Neuron (in vitro differentiated cells): ENCODE results near the gene NEU2.

Experiments used
- H2AFZ ChIP-seq: one replicate; pipeline ENCODE4 v1.6.1; 2013; ENCODE audit warnings: low read depth, mild to moderate bottlenecking, inconsistent platforms, low read length, moderate library complexity
- H3K27me3 ChIP-seq: one replicate; pipeline ENCODE4 v1.6.1; 2013; ENCODE audit warnings: low read length; ENCODE audit not compliant: insufficient read depth
- H3K36me3 ChIP-seq: one replicate; pipeline ENCODE4 v1.6.1; 2013; ENCODE audit warnings: low read length; ENCODE audit not compliant: insufficient read depth
- H3K4me1 ChIP-seq: one replicate; pipeline ENCODE4 v1.6.1; 2013; ENCODE audit warnings: low read length; ENCODE audit not compliant: insufficient read depth
- H3K4me3 ChIP-seq: 2 replicates; pipeline ENCODE4 v1.5.1; 2013; ENCODE audit warnings: mild to moderate bottlenecking, low read length, moderate library complexity
- H3K9me3 ChIP-seq: one replicate; pipeline ENCODE4 v1.6.1; 2013; ENCODE audit warnings: low read length

Gene NEU2

GRCh38 chr2:233072838-233073237, 40.4 kb downstream of the NEU2 start:
- H3K9me3 ChIP-seq: peaks cover 2% of the 10 kb centered on the region
- no peaks in the 10 kb centered on the region for H3K27me3 ChIP-seq
- H3K4me3 ChIP-seq: no peak overlapping the region
- H3K4me1 ChIP-seq: no peaks in the 10 kb centered on the region
- no peak overlapping the region for H2AFZ ChIP-seq
- H3K36me3 ChIP-seq: no peaks in the 10 kb centered on the region

- Histone ChIP-seq H2AFZ (no peak overlapping the region), H3K36me3 (no peaks in the 10 kb centered on the region), H3K27me3 (no peaks in the 10 kb centered on the region), H3K9me3 (peaks cover 2% of the 10 kb centered on the region), H3K4me3 (no peak overlapping the region), H3K4me1 (no peaks in the 10 kb centered on the region)
Observed at GRCh38 chr2:233074106-233074505, 41.6 kb downstream of the NEU2 start.

- no peaks in the 10 kb centered on the region for H3K27me3 ChIP-seq
- H2AFZ ChIP-seq: no peak overlapping the region
- H3K9me3 ChIP-seq: peaks cover 2% of the 10 kb centered on the region
- H3K4me3 ChIP-seq: no peak overlapping the region
- no peaks in the 10 kb centered on the region for H3K4me1 ChIP-seq
- H3K36me3 ChIP-seq: no peaks in the 10 kb centered on the region
Observed at GRCh38 chr2:233075141-233075965, 42.9 kb downstream of the NEU2 start.

GRCh38 chr2:233075966-233076339, 43.5 kb downstream of the NEU2 start:
- Histone ChIP-seq H2AFZ (no peak overlapping the region), H3K4me3 (no peak overlapping the region), H3K9me3 (peaks cover 2% of the 10 kb centered on the region), H3K27me3 (no peaks in the 10 kb centered on the region), H3K36me3 (no peaks in the 10 kb centered on the region), H3K4me1 (no peaks in the 10 kb centered on the region)

GRCh38 chr2:233076749-233077148, 44.3 kb downstream of the NEU2 start:
- Histone ChIP-seq H3K4me3 (no peak overlapping the region), H2AFZ (no peak overlapping the region), H3K9me3 (peaks cover 2% of the 10 kb centered on the region), H3K4me1 (no peaks in the 10 kb centered on the region), H3K36me3 (no peaks in the 10 kb centered on the region), H3K27me3 (no peaks in the 10 kb centered on the region)

- Histone ChIP-seq H3K9me3 (no peaks in the 10 kb centered on the region), H3K4me1 (no peaks in the 10 kb centered on the region), H2AFZ (no peak overlapping the region), H3K4me3 (no peak overlapping the region), H3K27me3 (no peaks in the 10 kb centered on the region), H3K36me3 (no peaks in the 10 kb centered on the region)
Observed at GRCh38 chr2:233079473-233079877, 47.0 kb downstream of the NEU2 start.

GRCh38 chr2:233079953-233080835, 47.7 kb downstream of the NEU2 start:
- Histone ChIP-seq H3K9me3 (no peaks in the 10 kb centered on the region), H3K4me3 (no peak overlapping the region), H3K4me1 (no peaks in the 10 kb centered on the region), H3K36me3 (no peaks in the 10 kb centered on the region), H3K27me3 (no peaks in the 10 kb centered on the region), H2AFZ (no peak overlapping the region)

- no peak overlapping the region for H3K4me3 ChIP-seq
- no peak overlapping the region for H2AFZ ChIP-seq
- H3K4me1 ChIP-seq: no peaks in the 10 kb centered on the region
- no peaks in the 10 kb centered on the region for H3K9me3 ChIP-seq
- H3K36me3 ChIP-seq: no peaks in the 10 kb centered on the region
- H3K27me3 ChIP-seq: no peaks in the 10 kb centered on the region
Observed at GRCh38 chr2:233080836-233081229, 48.4 kb downstream of the NEU2 start.

GRCh38 chr2:233081232-233081730, 48.8 kb downstream of the NEU2 start:
- Histone ChIP-seq H3K9me3 (no peaks in the 10 kb centered on the region), H3K36me3 (no peaks in the 10 kb centered on the region), H3K27me3 (no peaks in the 10 kb centered on the region), H3K4me3 (no peak overlapping the region), H2AFZ (no peak overlapping the region), H3K4me1 (no peaks in the 10 kb centered on the region)

GRCh38 chr2:233081731-233082221, 49.3 kb downstream of the NEU2 start:
- Histone ChIP-seq H3K36me3 (no peaks in the 10 kb centered on the region), H2AFZ (no peak overlapping the region), H3K4me1 (no peaks in the 10 kb centered on the region), H3K9me3 (no peaks in the 10 kb centered on the region), H3K27me3 (no peaks in the 10 kb centered on the region), H3K4me3 (no peak overlapping the region)

GRCh38 chr2:233082222-233082930, 49.9 kb downstream of the NEU2 start:
- no peak overlapping the region for H3K4me3 ChIP-seq
- H3K27me3 ChIP-seq: no peaks in the 10 kb centered on the region
- no peak overlapping the region for H2AFZ ChIP-seq
- H3K9me3 ChIP-seq: no peaks in the 10 kb centered on the region
- no peaks in the 10 kb centered on the region for H3K4me1 ChIP-seq
- H3K36me3 ChIP-seq: no peaks in the 10 kb centered on the region

- no peak overlapping the region for H3K4me3 ChIP-seq
- H3K27me3 ChIP-seq: no peaks in the 10 kb centered on the region
- no peaks in the 10 kb centered on the region for H3K36me3 ChIP-seq
- H3K9me3 ChIP-seq: no peaks in the 10 kb centered on the region
- no peaks in the 10 kb centered on the region for H3K4me1 ChIP-seq
- no peak overlapping the region for H2AFZ ChIP-seq
Observed at GRCh38 chr2:233082931-233083755, 50.7 kb downstream of the NEU2 start.
